ENCODE measurements around the gene OTUB1. TPM values are rescaled to one million over a fixed set of nuclear protein-coding genes. Genes with fewer than 3 reads are reported as not detected.
A peak's percentile ranks its signal among the peaks of the same experiment; 100 is the strongest.

OTUB1 gene
- total and polyA plus RNA-seq, 2 of the 13 experiments (the other 11 are each of a cell fraction or from before 2014, with no cell fraction given) = 58.8 to 130 TPM

- TF ChIP-seq ZNF253 (CRISPR knock-in tag; IDR thresholded peaks at IDR 0.05; ENCODE audit: borderline replicate concordance) (no peak; the same call in 1 of the 2 replicates), ZBTB2 (CRISPR knock-in tag; IDR thresholded peaks at IDR 0.05; ENCODE audit: low read depth) (0 out of 2 replicates have a peak, but pooled peaks have one; percentile 36), ZFP62 (CRISPR knock-in tag; IDR thresholded peaks at IDR 0.05) (no peak), AKNA (CRISPR knock-in tag; IDR thresholded peaks at IDR 0.05; ENCODE audit: borderline replicate concordance) (no peak), NFKBIZ (CRISPR knock-in tag; IDR thresholded peaks at IDR 0.05) (0 out of 2 replicates have a peak, but pooled peaks have one; percentile 45), HNF1B (CRISPR knock-in tag; IDR thresholded peaks at IDR 0.05) (peak; percentile 58), HCFC1 (IDR thresholded peaks at IDR 0.05; ENCODE audit: low read depth, low read length) (peak; percentile 51), ZBTB7B (CRISPR knock-in tag; IDR thresholded peaks at IDR 0.05) (peak; percentile 77), NCOA5 (CRISPR knock-in tag; IDR thresholded peaks at IDR 0.05) (no peak), SP1 (IDR thresholded peaks at IDR 0.05) (no peak), SP1 (CRISPR knock-in tag; IDR thresholded peaks at IDR 0.05) (peak; percentile 19; the same call in 1 of the 2 replicates), NR3C1 (CRISPR knock-in tag; IDR thresholded peaks at IDR 0.05) (no peak), ZNF326 (CRISPR knock-in tag; IDR thresholded peaks at IDR 0.05; ENCODE audit: borderline replicate concordance) (no peak), CENPBD1 (CRISPR knock-in tag; IDR thresholded peaks at IDR 0.05; ENCODE audit: borderline replicate concordance, low read depth) (no peak; the same call in 1 of the 2 replicates)
- TF ChIP-seq, protein P1, sequence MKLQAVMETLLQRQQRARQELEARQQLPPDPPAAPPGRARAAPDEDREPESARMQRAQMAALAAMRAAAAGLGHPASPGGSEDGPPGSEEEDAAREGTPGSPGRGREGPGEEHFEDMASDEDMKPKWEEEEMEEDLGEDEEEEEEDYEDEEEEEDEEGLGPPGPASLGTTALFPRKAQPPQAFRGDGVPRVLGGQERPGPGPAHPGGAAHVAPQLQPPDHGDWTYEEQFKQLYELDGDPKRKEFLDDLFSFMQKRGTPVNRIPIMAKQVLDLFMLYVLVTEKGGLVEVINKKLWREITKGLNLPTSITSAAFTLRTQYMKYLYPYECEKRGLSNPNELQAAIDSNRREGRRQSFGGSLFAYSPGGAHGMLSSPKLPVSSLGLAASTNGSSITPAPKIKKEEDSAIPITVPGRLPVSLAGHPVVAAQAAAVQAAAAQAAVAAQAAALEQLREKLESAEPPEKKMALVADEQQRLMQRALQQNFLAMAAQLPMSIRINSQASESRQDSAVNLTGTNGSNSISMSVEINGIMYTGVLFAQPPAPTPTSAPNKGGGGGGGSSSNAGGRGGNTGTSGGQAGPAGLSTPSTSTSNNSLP (IDR thresholded peaks at IDR 0.05; ENCODE audit: low read depth, low read length) = no peak
- TF ChIP-seq, protein P2, sequence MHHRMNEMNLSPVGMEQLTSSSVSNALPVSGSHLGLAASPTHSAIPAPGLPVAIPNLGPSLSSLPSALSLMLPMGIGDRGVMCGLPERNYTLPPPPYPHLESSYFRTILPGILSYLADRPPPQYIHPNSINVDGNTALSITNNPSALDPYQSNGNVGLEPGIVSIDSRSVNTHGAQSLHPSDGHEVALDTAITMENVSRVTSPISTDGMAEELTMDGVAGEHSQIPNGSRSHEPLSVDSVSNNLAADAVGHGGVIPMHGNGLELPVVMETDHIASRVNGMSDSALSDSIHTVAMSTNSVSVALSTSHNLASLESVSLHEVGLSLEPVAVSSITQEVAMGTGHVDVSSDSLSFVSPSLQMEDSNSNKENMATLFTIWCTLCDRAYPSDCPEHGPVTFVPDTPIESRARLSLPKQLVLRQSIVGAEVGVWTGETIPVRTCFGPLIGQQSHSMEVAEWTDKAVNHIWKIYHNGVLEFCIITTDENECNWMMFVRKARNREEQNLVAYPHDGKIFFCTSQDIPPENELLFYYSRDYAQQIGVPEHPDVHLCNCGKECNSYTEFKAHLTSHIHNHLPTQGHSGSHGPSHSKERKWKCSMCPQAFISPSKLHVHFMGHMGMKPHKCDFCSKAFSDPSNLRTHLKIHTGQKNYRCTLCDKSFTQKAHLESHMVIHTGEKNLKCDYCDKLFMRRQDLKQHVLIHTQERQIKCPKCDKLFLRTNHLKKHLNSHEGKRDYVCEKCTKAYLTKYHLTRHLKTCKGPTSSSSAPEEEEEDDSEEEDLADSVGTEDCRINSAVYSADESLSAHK (CRISPR knock-in tag; IDR thresholded peaks at IDR 0.05; ENCODE audit: borderline replicate concordance) = no peak
These were observed at the start of gene OTUB1 (continued) for GRCh38 chr11:63986156-63986931.
